GM12878 (cell line): Measurements from ENCODE around the gene ESRRG. TPM values are rescaled to one million over a fixed set of nuclear protein-coding genes. Genes with fewer than 3 reads are reported as not detected.

Experiments
- ATAC-seq: fragments of 200-7000 bp; cut with Tn5 transposase; 3 replicates; pipeline ENCODE4 v1.9.1; 2020; ENCODE audit warnings: mild to moderate bottlenecking, moderate library complexity
- BruUV-seq: library from RNA; stranded (reverse); fragments of 400-500 nt; replicated peaks from 2 replicates; lab custom pipeline; 2021; lab: Mats Ljungman, UMichigan
- CTCF ChIA-PET: fragments of 300-600 bp; sonication (Branson Sonifier 250); formaldehyde crosslinking; extraction: SDS; loops from one replicate; lab custom pipeline; 2021; ENCODE audit warnings: inconsistent platforms; lab: Yijun Ruan, JAX
- POLR2A ChIA-PET: fragments of 350-600 bp; formaldehyde crosslinking; extraction: SDS; loops from one replicate; lab custom pipeline; 2021; ENCODE audit warnings: inconsistent platforms; lab: Charles Lee
- RAD21 ChIA-PET: fragments of 300-600 bp; sonication (Branson Sonifier 250); formaldehyde crosslinking; loops from one replicate; lab custom pipeline; 2023; ENCODE audit warnings: antibody characterized with exemption; ENCODE audit not compliant: unreplicated experiment; lab: Charles Lee
- SMC1A ChIA-PET: fragments of 300-600 bp; sonication (Branson Sonifier 250); formaldehyde crosslinking; loops from one replicate; lab custom pipeline; 2023; ENCODE audit not compliant: unreplicated experiment, uncharacterized antibody; lab: Charles Lee
- DNase-seq: peaks from one replicate; pipeline ENCODE4 v3.0.0-alpha.2; 2011; ENCODE audit warnings: low read depth, low spot score
- FAIRE-seq: peaks from 3 replicates; lab custom pipeline; 2011; peaks lifted over from hg19 to GRCh38; lab: Jason Lieb, UNC
- H2AFZ ChIP-seq: 2 replicates; pipeline ENCODE4 v1.6.0; 2011; ENCODE audit warnings: low read depth, low read length, control low read depth; ENCODE audit not compliant: control insufficient read depth
- H3K27ac ChIP-seq: 2 replicates; pipeline ENCODE4 v1.5.1; 2011; ENCODE audit warnings: control low read depth; ENCODE audit not compliant: control insufficient read depth, insufficient read depth
- H3K27me3 ChIP-seq, 2 experiments: replicated peaks in 1 of 2; 2 replicates each; pipeline versions ENCODE4 v1.6.0 to v1.6.1; 2011; ENCODE audit warnings: low read length in 1 of 2; ENCODE audit not compliant: control insufficient read depth in 2 of 2, insufficient read depth in 2 of 2
- H3K36me3 ChIP-seq, 2 experiments: 2 replicates each; pipeline ENCODE4 v1.5.1; 2011; ENCODE audit warnings: low read length in 1 of 2; ENCODE audit not compliant: control insufficient read depth in 2 of 2, insufficient read depth in 2 of 2
- H3K4me1 ChIP-seq: 2 replicates; pipeline ENCODE4 v1.6.1; 2011; ENCODE audit warnings: mild to moderate bottlenecking, low read length, moderate library complexity, mixed read lengths; ENCODE audit not compliant: control insufficient read depth, insufficient read depth
- H3K4me2 ChIP-seq: 2 replicates; pipeline ENCODE4 v1.6.0; 2011; ENCODE audit warnings: control low read depth; ENCODE audit not compliant: control insufficient read depth, insufficient read depth
- H3K4me3 ChIP-seq: fragments of 200-600 bp; sonication (generic); 2 replicates; pipeline ENCODE4 v1.5.1; 2016
- H3K79me2 ChIP-seq: 2 replicates; pipeline ENCODE4 v1.6.0; 2011; ENCODE audit warnings: low read length; ENCODE audit not compliant: control insufficient read depth, insufficient read depth
- H3K9ac ChIP-seq: 2 replicates; pipeline ENCODE4 v1.8.0; 2011; ENCODE audit warnings: low read length, control low read depth, mixed read lengths; ENCODE audit not compliant: control insufficient read depth, insufficient read depth
- H3K9me3 ChIP-seq: replicated peaks from 3 replicates; pipeline ENCODE4 v1.5.1; 2011; ENCODE audit warnings: mild to moderate bottlenecking, low read length; ENCODE audit not compliant: control insufficient read depth, insufficient read depth
- H4K20me1 ChIP-seq: 2 replicates; pipeline ENCODE4 v1.6.0; 2011; ENCODE audit not compliant: control insufficient read depth, insufficient read depth
- E4F1 ChIP-seq: fragments of 450-650 bp; IDR thresholded peaks from 2 replicates; pipeline ENCODE4 v1.6.1; 2018; ENCODE audit warnings: borderline replicate concordance, mild to moderate bottlenecking; ENCODE audit not compliant: partially characterized antibody
- EP300 ChIP-seq, 2 experiments: fragments of 150-350 bp in 1 of 2; IDR thresholded peaks; 2 replicates each; pipeline ENCODE4 v1.6.1; 2011 to 2012; ENCODE audit warnings: low read depth in 2 of 2, low read length in 2 of 2, borderline replicate concordance in 1 of 2, improper control_type of control experiment in 1 of 2, inconsistent platforms in 1 of 2; ENCODE audit not compliant: control insufficient read depth in 1 of 2
- FOS ChIP-seq: IDR thresholded peaks from 3 replicates; pipeline ENCODE4 v1.6.1; 2011; ENCODE audit warnings: borderline replicate concordance; ENCODE audit not compliant: insufficient read length; ENCODE audit errors: extremely low read depth
- HDAC6 ChIP-seq: fragments of 200-600 bp; sonication (generic); IDR thresholded peaks from one replicate; pipeline ENCODE4 v1.8.0; 2017; ENCODE audit warnings: antibody characterized with exemption; ENCODE audit not compliant: unreplicated experiment
- NFIC ChIP-seq: IDR thresholded peaks from 2 replicates; pipeline ENCODE4 v1.6.1; 2012; ENCODE audit warnings: low read depth, mild to moderate bottlenecking, inconsistent platforms, low read length, moderate library complexity
- NFYB ChIP-seq: IDR thresholded peaks from 2 replicates; pipeline ENCODE4 v1.6.1; 2011; ENCODE audit warnings: low read depth, mild to moderate bottlenecking, low read length, improper control_type of control experiment, moderate library complexity; ENCODE audit not compliant: insufficient read depth
- POU2F2 ChIP-seq: IDR thresholded peaks from 3 replicates; pipeline ENCODE4 v1.6.1; 2011; ENCODE audit warnings: low read depth, mild to moderate bottlenecking, low read length, borderline replicate concordance
- RAD21 ChIP-seq: IDR thresholded peaks from 2 replicates; pipeline ENCODE4 v1.6.1; 2011; ENCODE audit warnings: mild to moderate bottlenecking, low read depth, low read length, moderate library complexity; ENCODE audit not compliant: insufficient read depth
- RBBP5 ChIP-seq: fragments of 200-600 bp; sonication (generic); conservative IDR thresholded peaks from 2 replicates; pipeline ENCODE4 v1.6.1; 2016
- RCOR1 ChIP-seq: conservative IDR thresholded peaks from 2 replicates; pipeline ENCODE4 v1.6.1; 2012; ENCODE audit warnings: low read depth, low read length, improper control_type of control experiment
- SIN3A ChIP-seq: IDR thresholded peaks from 2 replicates; pipeline ENCODE4 v1.6.1; 2012; ENCODE audit warnings: low read depth, low read length, improper control_type of control experiment
- SREBF1 ChIP-seq: IDR thresholded peaks from 2 replicates; pipeline ENCODE4 v1.6.1; 2012; ENCODE audit warnings: mild to moderate bottlenecking, low read length
- STAT3 ChIP-seq: IDR thresholded peaks from 2 replicates; pipeline ENCODE4 v1.6.1; 2011; ENCODE audit warnings: low read depth, low read length, improper control_type of control experiment
- YY1 ChIP-seq: IDR thresholded peaks from 2 replicates; pipeline ENCODE4 v1.6.1; 2011; ENCODE audit warnings: low read depth, mild to moderate bottlenecking, low read length
- ZBED1 ChIP-seq: IDR thresholded peaks from 2 replicates; pipeline ENCODE4 v1.6.1; 2016; ENCODE audit warnings: borderline replicate concordance
- ZNF207 ChIP-seq: fragments of 450-650 bp; IDR thresholded peaks from 2 replicates; pipeline ENCODE4 v1.6.1; 2014; ENCODE audit warnings: antibody characterized with exemption, mild to moderate bottlenecking, borderline replicate concordance
- ZNF384 ChIP-seq: IDR thresholded peaks from 2 replicates; pipeline ENCODE4 v1.6.1; 2012; ENCODE audit warnings: low read depth, mild to moderate bottlenecking, low read length, improper control_type of control experiment, borderline replicate concordance
- WGBS: methylation state at CpG from one replicate; pipeline ENCODE4 v1.1.6; 2016; ENCODE audit warnings: low lambda C conversion rate; ENCODE audit not compliant: insufficient replicate concordance, insufficient coverage; ENCODE audit errors: missing lambda C conversion rate; 5-methylcytosine and 5-hydroxymethylcytosine counted together
- in situ Hi-C: fragments of 300-500 bp; cut with MboI; formaldehyde crosslinking; loops from 9 replicates; pipeline ENCODE4 v1.14.3; 2018; ENCODE audit warnings: mixed read lengths
- intact Hi-C: fragments of 100-400 bp; cut with micrococcal nuclease; formaldehyde crosslinking; loops from one replicate; pipeline ENCODE4 v1.14.2; 2022; ENCODE audit not compliant: unreplicated experiment
- polyA plus RNA-seq, 11 experiments: library from polyadenylated mRNA; depleted of rRNA in 4 of 11; unstranded in 6 of 11; stranded (reverse) in 5 of 11; fragments of >200 nt; fragmentation: Nextera tagmentation in 4 of 11; fragmentation: Illumina TruSeq in 1 of 11; extraction: Ambion mirVana in 4 of 11; extraction: Trizol in 1 of 11; gene quantifications; 1 replicate in 1 of 11; 2 replicates in 10 of 11; pipeline versions ENCODE4 v1.2.1 to v1.2.3, GENCODE V29; 2011 to 2016; ENCODE audit warnings: inconsistent platforms in 2 of 11, missing spikeins in 2 of 11, low read depth in 1 of 11
- total RNA-seq, 4 experiments: library from RNA; depleted of rRNA in 3 of 4; stranded (reverse); fragments of >200 nt in 3 of 4; fragmentation: Illumina TruSeq in 1 of 4; extraction: Trizol in 1 of 4; gene quantifications; 2 replicates each; pipeline versions ENCODE4 v1.2.1 to v1.2.3, GENCODE V29; 2013 to 2021
- TF ChIP-seq, protein P1 (sequence below): fragments of 450-650 bp; IDR thresholded peaks from 2 replicates; pipeline ENCODE4 v1.6.1; 2017; ENCODE audit warnings: borderline replicate concordance

The ESRRG gene
- total and polyA plus RNA-seq, 10 of the 15 experiments (the other 5 are each of a cell fraction or from before 2014, with no cell fraction given) = 0.03 TPM; not detected in 9

GRCh38 chr1:216750961-216751360 is 27.7 kb upstream of the ESRRG start:
- H3K4me1 ChIP-seq = no peaks in the 10 kb centered on the region

More at GRCh38 chr1:216750961-216751360, 27.7 kb upstream of the ESRRG start:
- RAD21 ChIA-PET = no interaction called here
- H3K27me3 ChIP-seq = no peaks in the 10 kb centered on the region
- H3K79me2 ChIP-seq = no peaks in the 10 kb centered on the region
- H3K9me3 ChIP-seq = no peaks in the 10 kb centered on the region
- FAIRE-seq (no peak), ATAC-seq (no peak), DNase-seq (no peak)
- BruUV-seq = no TSS peak
- H3K9ac ChIP-seq = no peak overlapping the region
- SMC1A ChIA-PET = no interaction called here
- no peak for TF ChIP-seq SIN3A
- TF ChIP-seq RCOR1 = no peak
- no peak for TF ChIP-seq ZNF384
- TF ChIP-seq ZNF207 = no peak
- no peak for TF ChIP-seq STAT3
- TF ChIP-seq E4F1 = no peak
- no peak for TF ChIP-seq RAD21
- no peak for TF ChIP-seq FOS
- no peak for TF ChIP-seq YY1
- TF ChIP-seq POU2F2 = no peak
- no peak for TF ChIP-seq SREBF1
- no peak for TF ChIP-seq EP300 (IDR thresholded peaks at IDR 0.05; ENCODE audit: borderline replicate concordance in 1 of 2, control insufficient read depth in 1 of 2, low read depth in 2 of 2, low read length in 2 of 2)
- TF ChIP-seq NFYB = no peak
- TF ChIP-seq RBBP5 = no peak
- no peak for TF ChIP-seq NFIC
- no peak for TF ChIP-seq ZBED1
- TF ChIP-seq HDAC6 = no peak
- TF ChIP-seq, protein P1, sequence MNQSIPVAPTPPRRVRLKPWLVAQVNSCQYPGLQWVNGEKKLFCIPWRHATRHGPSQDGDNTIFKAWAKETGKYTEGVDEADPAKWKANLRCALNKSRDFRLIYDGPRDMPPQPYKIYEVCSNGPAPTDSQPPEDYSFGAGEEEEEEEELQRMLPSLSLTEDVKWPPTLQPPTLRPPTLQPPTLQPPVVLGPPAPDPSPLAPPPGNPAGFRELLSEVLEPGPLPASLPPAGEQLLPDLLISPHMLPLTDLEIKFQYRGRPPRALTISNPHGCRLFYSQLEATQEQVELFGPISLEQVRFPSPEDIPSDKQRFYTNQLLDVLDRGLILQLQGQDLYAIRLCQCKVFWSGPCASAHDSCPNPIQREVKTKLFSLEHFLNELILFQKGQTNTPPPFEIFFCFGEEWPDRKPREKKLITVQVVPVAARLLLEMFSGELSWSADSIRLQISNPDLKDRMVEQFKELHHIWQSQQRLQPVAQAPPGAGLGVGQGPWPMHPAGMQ = no peak
- H3K36me3 ChIP-seq = no peaks in the 10 kb centered on the region
- CTCF ChIA-PET = interaction anchor here (2.8 kb wide), 1 partner anchor 910 kb away, joined by 10 read pairs; no protein-coding TSS in a partner anchor
- 49% methylated on average over 2 of the region's 2 CpGs for WGBS
- intact Hi-C loops (loop anchor here (5.0 kb wide), 1 partner anchor 439 kb away; no protein-coding TSS in a partner anchor), in situ Hi-C loops (no loop called here)
- no peak overlapping the region for H3K4me2 ChIP-seq
- H3K4me3 ChIP-seq = no peak overlapping the region
- H2AFZ ChIP-seq = no peak overlapping the region
- H3K27ac ChIP-seq = no peak overlapping the region
- POLR2A ChIA-PET = no interaction called here
- H4K20me1 ChIP-seq = no peaks in the 10 kb centered on the region
